Measurements from ENCODE around the gene ELOB. TPM values are rescaled to one million over a fixed set of nuclear protein-coding genes. Genes with fewer than 3 reads are reported as not detected.

The ELOB gene
- total RNA-seq, 1 donor from 2014 or later = 1,184 TPM

- Histone ChIP-seq H3K4me1 (peaks cover 9 to 15% of the 10 kb centered on the region in 2 donors), H3K36me3 (no peaks in the 10 kb centered on the region), H3K27me3 (no peaks in the 10 kb centered on the region), H3K4me3 (no peak overlapping the region), H3K27ac (no peak overlapping the region), H3K9me3 (no peaks in the 10 kb centered on the region)
- no peak for DNase-seq (ENCODE audit: low spot score in 2 of 2)
- intact Hi-C loops (cut with DNase I) = loop anchor here (5.0 to 10.0 kb wide), 2 partner anchors 157 to 325 kb away; partner anchors contain the start of gene CCNF
- no peak for TF ChIP-seq CTCF (IDR thresholded peaks at IDR 0.05)
Observed at GRCh38 chr16:2749936-2750335, 27.1 kb downstream of the ELOB start.

DNA sequence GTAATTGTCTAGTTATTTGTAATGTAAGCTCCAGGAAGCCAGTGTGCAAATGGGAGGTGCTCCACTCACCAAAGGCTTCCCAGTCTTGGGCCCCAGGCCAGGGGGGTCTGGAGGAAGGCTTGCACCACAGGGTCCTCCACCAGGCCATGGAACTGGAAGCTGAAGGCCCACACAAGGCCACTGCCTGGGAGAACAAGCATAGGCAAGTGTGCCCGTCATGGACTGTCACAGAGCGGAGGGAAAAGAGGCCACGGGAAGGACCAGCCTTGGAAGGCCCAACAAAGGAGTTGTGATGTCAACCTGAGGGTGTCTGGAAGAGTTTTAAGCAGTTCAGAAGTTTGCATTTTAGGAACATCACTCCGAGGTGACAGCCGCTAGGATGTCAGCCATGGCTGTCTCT is 27.6 kb downstream of the ELOB start:
- no peaks in the 10 kb centered on the region for H3K36me3 ChIP-seq
- TF ChIP-seq CTCF (IDR thresholded peaks at IDR 0.05) = no peak
- DNase-seq (ENCODE audit: low spot score in 2 of 2) = no peak
- no peak overlapping the region for H3K27ac ChIP-seq
- no peak overlapping the region for H3K4me3 ChIP-seq
- intact Hi-C loops (cut with DNase I) = no loop called here
- no peaks in the 10 kb centered on the region for H3K27me3 ChIP-seq
- H3K4me1 ChIP-seq = peaks cover 5 to 11% of the 10 kb centered on the region in 2 donors
- H3K9me3 ChIP-seq = no peaks in the 10 kb centered on the region

GRCh38 chr16:2748757-2749455 is 28.2 kb downstream of the ELOB start:
- Histone ChIP-seq H3K36me3 (no peaks in the 10 kb centered on the region), H3K9me3 (no peaks in the 10 kb centered on the region), H3K27me3 (no peaks in the 10 kb centered on the region), H3K4me3 (no peak overlapping the region), H3K27ac (no peak overlapping the region), H3K4me1 (peaks cover 3 to 5% of the 10 kb centered on the region in 2 donors)
- intact Hi-C loops (cut with DNase I) = no loop called here
- TF ChIP-seq CTCF (IDR thresholded peaks at IDR 0.05) = no peak
- DNase-seq (ENCODE audit: low spot score in 2 of 2) = no peak

DNA sequence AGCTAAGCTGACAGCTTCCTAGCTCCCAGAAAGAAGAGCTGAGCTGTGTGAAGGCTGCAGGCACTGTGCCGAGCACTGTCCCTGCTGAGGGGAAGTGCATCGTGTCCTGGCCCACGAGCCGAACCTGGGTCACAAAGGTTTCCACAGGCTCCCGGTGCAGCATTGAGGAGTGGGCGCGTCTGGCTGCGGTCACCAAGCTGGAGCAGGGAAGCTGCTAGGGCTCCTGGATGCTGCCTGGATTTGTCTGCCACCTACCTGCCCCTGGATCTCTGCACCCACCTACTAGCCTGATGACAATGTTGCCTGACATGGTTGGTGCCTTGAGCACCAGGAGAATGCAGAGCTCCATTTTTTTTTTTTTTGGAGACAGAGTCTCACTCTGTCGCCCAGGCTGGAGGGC is 31.1 kb downstream of the ELOB start:
- no peak for DNase-seq (ENCODE audit: low spot score in 2 of 2)
- H3K27me3 ChIP-seq = no peaks in the 10 kb centered on the region
- H3K9me3 ChIP-seq = no peaks in the 10 kb centered on the region
- H3K27ac ChIP-seq = no peak overlapping the region
- no peak overlapping the region for H3K4me3 ChIP-seq
- H3K4me1 ChIP-seq = no peaks in the 10 kb centered on the region
- intact Hi-C loops (cut with DNase I) = no loop called here
- no peak for TF ChIP-seq CTCF (IDR thresholded peaks at IDR 0.05)
- H3K36me3 ChIP-seq = no peaks in the 10 kb centered on the region

DNA sequence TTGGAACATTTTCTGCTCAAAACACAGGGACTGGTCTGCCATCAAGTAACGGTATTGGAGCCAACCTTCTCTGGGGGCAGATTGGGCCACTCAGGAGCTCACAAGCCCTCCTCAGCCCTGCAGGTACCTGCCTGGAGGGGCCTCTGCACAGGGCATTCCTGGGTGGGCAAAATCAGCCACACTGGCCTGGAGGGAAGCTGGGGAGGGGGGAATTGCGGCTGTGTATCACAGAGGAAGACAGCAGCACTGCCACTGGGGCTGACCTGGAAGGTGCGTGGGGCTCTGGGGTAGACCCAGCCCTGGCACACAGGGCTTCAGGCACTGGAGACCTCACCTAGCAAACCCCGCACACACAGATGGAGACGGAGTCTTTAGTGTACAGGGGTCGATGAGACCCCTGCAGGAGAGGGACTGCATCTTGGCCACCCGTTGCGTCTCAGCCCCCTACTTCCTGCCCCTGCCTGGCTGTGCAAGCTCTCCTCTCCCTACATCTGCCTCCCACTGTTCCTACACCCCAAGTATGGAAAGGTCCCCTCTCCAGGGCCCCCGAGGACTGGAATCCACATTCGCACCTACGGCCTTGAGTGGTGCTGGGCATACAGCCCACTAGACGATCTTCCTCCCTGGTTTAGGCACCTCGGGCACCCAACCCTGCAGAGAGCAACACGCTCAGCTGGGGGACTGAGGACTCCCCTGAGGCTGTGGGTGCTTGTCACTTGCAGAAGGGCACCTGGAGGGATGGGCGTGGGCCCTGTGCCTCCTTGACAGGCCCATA is 31.8 kb downstream of the ELOB start:
- intact Hi-C loops (cut with DNase I) = no loop called here

More for the DNA sequence above, 31.8 kb downstream of the ELOB start:
- Histone ChIP-seq H3K36me3 (no peaks in the 10 kb centered on the region), H3K9me3 (no peaks in the 10 kb centered on the region), H3K4me3 (no peak overlapping the region), H3K27ac (no peak overlapping the region), H3K27me3 (no peaks in the 10 kb centered on the region), H3K4me1 (no peaks in the 10 kb centered on the region)
- no peak for TF ChIP-seq CTCF (IDR thresholded peaks at IDR 0.05)
- DNase-seq (ENCODE audit: low spot score in 2 of 2) = no peak
